Dendritic cell treated with granulocyte-macrophage colony-stimulating factor and Interleukin-4, amounts not matched to agents 40 ng/mL and 50 ng/mL, for 4 days (primary cell): ENCODE results near the gene BCAS3.

Experiments
- H3K27ac Mint-ChIP-seq: one replicate; pipeline ENCODE4 v1.8.0; 2022; ENCODE audit warnings: mild to moderate bottlenecking, mixed read lengths
- H3K27me3 Mint-ChIP-seq: one replicate; pipeline ENCODE4 v1.8.0; 2022; ENCODE audit warnings: mild to moderate bottlenecking, mixed read lengths
- H3K36me3 Mint-ChIP-seq: one replicate; pipeline ENCODE4 v1.8.0; 2022; ENCODE audit warnings: low read depth, mixed read lengths
- H3K4me1 Mint-ChIP-seq: one replicate; pipeline ENCODE4 v1.8.0; 2022; ENCODE audit warnings: low read depth, mixed read lengths
- H3K4me3 Mint-ChIP-seq: one replicate; pipeline ENCODE4 v1.8.0; 2022; ENCODE audit warnings: mild to moderate bottlenecking, moderate library complexity, mixed read lengths
- H3K9me3 Mint-ChIP-seq: one replicate; pipeline ENCODE4 v1.8.0; 2022; ENCODE audit warnings: mixed read lengths
- intact Hi-C: fragments of 100-400 bp; cut with micrococcal nuclease; formaldehyde crosslinking; loops from one replicate; pipeline ENCODE4 v1.15.0; 2022

BCAS3 gene

GRCh38 chr17:60685437-60685836 lies 7.8 kb downstream of the BCAS3 start:
- Mint-ChIP-seq H3K4me3 (no peak overlapping the region), H3K36me3 (peaks cover 78% of the 10 kb centered on the region), H3K27ac (no peak overlapping the region), H3K27me3 (no peaks in the 10 kb centered on the region), H3K9me3 (no peaks in the 10 kb centered on the region), H3K4me1 (no peaks in the 10 kb centered on the region)
- intact Hi-C loops = no loop called here

DNA sequence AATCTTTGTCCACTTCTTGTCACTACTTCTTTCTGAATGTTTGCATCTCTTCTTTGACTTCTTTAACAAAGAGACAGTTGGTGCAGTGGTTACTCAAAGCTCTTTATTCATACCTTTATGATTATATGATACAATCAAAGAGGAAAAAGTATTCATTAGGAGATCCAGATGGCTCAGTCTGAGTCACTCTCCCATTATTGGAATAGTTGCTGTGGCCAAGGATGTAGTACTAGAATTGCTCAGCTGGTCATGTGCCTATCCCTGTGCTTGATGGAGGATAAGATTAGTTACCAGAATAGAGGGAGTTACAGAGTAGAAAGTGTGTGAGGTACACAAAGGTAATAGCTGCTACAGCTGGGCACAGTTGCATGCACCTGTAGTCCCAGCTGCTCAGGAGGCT lies 18.3 kb downstream of the BCAS3 start:
- intact Hi-C loops = no loop called here
- Mint-ChIP-seq H3K9me3 (no peaks in the 10 kb centered on the region), H3K27me3 (no peaks in the 10 kb centered on the region), H3K27ac (no peak overlapping the region), H3K4me3 (no peak overlapping the region), H3K36me3 (peaks cover 74% of the 10 kb centered on the region), H3K4me1 (peaks cover 10% of the 10 kb centered on the region)

GRCh38 chr17:60699090-60699489 lies 21.4 kb downstream of the BCAS3 start:
- Mint-ChIP-seq H3K36me3 (peaks cover 53% of the 10 kb centered on the region), H3K9me3 (no peaks in the 10 kb centered on the region), H3K4me3 (no peak overlapping the region), H3K27ac (no peak overlapping the region), H3K4me1 (peaks cover 10% of the 10 kb centered on the region), H3K27me3 (no peaks in the 10 kb centered on the region)
- intact Hi-C loops = no loop called here

DNA sequence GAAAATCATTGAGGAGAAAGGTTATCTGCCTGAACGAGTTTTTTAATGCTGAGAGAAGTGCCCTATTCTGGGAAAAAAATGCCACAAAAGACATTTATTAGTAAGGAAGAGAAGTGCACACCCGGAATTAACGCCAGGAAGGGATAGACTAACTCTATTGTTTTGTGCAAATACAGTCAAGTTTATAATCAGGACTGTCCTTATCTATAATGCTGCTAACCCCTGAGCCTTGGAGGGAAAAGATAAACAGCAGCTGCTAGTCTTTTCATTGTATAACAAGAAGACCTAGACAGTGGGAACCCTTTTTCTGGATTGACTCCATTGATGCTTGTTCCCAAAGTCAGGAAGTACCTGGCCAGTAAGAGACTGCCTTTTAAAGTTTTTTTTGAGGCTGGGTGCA lies 26.5 kb downstream of the BCAS3 start:
- no peaks in the 10 kb centered on the region for H3K9me3 Mint-ChIP-seq
- intact Hi-C loops = no loop called here
- no peaks in the 10 kb centered on the region for H3K4me1 Mint-ChIP-seq
- H3K27me3 Mint-ChIP-seq = no peaks in the 10 kb centered on the region
- no peak overlapping the region for H3K4me3 Mint-ChIP-seq
- peaks cover 29% of the 10 kb centered on the region for H3K36me3 Mint-ChIP-seq
- no peak overlapping the region for H3K27ac Mint-ChIP-seq

- Mint-ChIP-seq H3K36me3 (peaks cover 42% of the 10 kb centered on the region), H3K27ac (no peak overlapping the region), H3K9me3 (no peaks in the 10 kb centered on the region)
Measured at GRCh38 chr17:60712675-60713074, 35.0 kb downstream of the BCAS3 start.

GRCh38 chr17:60713608-60714007 lies 36.0 kb downstream of the BCAS3 start:
- Mint-ChIP-seq H3K9me3 (no peaks in the 10 kb centered on the region), H3K36me3 (peaks cover 33% of the 10 kb centered on the region), H3K4me3 (no peak overlapping the region), H3K4me1 (no peaks in the 10 kb centered on the region), H3K27me3 (no peaks in the 10 kb centered on the region), H3K27ac (no peak overlapping the region)
- intact Hi-C loops = no loop called here

More at GRCh38 chr17:60712675-60713074, 35.0 kb downstream of the BCAS3 start:
- intact Hi-C loops = no loop called here
- Mint-ChIP-seq H3K4me1 (no peaks in the 10 kb centered on the region), H3K4me3 (no peak overlapping the region), H3K27me3 (no peaks in the 10 kb centered on the region)

GRCh38 chr17:60716766-60717165 lies 39.1 kb downstream of the BCAS3 start:
- Mint-ChIP-seq H3K9me3 (no peaks in the 10 kb centered on the region), H3K27me3 (peaks cover 2% of the 10 kb centered on the region), H3K4me3 (no peak overlapping the region), H3K27ac (no peak overlapping the region), H3K36me3 (peaks cover 6% of the 10 kb centered on the region), H3K4me1 (no peaks in the 10 kb centered on the region)
- intact Hi-C loops = no loop called here

DNA sequence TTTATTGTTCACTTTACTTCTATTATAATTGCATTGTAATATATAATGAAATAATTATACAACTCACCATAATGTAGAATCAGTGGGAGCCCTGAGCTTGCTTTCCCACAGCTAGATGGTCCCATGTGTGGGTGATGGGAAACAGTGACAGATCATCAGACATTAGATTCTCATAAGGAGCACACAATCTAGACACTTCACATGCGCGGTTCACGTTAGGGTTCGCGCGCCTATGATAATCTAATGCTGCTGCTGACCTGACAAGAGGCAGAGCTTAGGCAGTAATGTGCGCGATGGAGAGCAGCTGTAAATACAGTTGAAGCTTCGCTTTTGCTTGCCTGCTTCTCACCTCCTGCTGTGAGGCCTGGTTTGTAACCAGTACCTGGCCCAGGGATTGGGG lies 40.2 kb downstream of the BCAS3 start:
- Mint-ChIP-seq H3K4me1 (no peaks in the 10 kb centered on the region), H3K27ac (no peak overlapping the region)
- intact Hi-C loops = no loop called here

DNA sequence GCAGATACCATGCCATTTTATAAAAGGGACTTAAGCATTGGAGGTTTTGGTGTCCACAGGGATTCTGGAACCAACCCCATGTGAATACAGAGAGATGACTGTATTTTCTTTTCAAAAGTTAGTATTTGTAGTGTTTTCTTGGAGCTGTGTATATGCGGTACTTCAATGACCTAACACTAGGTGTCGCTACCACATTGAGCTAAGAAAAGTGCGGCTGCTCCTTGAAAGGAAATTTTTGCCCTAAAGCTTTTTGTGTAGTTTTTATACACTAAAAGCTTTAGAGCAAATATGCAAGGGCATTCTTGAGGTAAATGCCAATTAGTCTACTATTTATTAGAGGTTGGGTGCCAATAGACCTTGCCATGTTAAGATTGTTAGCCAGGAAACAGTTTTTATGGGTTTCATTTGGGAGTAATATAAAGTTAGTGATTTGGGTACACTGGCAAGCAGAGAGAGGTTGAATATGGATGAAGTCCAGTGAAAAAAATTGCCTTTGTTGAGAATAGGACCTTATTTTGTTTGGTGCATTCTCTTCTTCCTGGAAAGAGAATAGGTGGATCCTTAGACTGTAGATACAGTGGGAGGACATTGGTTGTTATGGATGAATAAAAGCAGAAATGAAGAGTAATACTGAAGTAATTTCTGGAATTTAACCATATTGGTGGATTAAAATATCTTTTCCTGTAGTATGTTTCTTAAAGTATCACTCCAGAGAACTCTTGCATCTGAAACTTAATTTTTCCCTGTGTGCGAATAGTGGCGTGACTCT lies 43.3 kb downstream of the BCAS3 start:
- no peak overlapping the region for H3K4me3 Mint-ChIP-seq
- H3K27me3 Mint-ChIP-seq = peaks cover 2% of the 10 kb centered on the region
- peaks cover 3% of the 10 kb centered on the region for H3K36me3 Mint-ChIP-seq
- intact Hi-C loops = loop anchor here (5.0 to 10.0 kb wide), 2 partner anchors 284 to 671 kb away; no protein-coding TSS in a partner anchor
- no peak overlapping the region for H3K27ac Mint-ChIP-seq
- no peaks in the 10 kb centered on the region for H3K4me1 Mint-ChIP-seq
- no peaks in the 10 kb centered on the region for H3K9me3 Mint-ChIP-seq

More for the DNA sequence above, 40.2 kb downstream of the BCAS3 start:
- H3K9me3 Mint-ChIP-seq = no peaks in the 10 kb centered on the region
- peaks cover 2% of the 10 kb centered on the region for H3K27me3 Mint-ChIP-seq
- H3K36me3 Mint-ChIP-seq = peaks cover 6% of the 10 kb centered on the region
- no peak overlapping the region for H3K4me3 Mint-ChIP-seq

DNA sequence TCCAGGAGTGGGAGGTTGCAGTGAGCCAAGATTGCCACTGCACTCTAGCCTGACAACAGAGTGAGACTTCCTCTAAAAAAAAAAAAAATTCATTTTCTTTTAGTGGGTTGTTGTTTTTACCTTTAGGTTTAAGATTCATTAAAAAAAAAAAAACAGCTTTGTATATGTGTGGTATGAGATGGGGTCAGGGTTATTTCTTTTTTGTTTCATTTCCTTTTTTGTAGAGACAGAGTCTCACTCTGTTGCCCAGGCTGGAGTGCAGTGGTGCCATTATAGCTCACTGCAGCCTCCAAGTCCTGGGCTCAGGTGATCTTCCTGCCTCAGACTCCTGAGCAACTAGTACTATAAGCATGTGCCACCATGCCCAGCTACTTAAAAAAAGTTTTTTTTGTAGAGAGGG lies 47.0 kb downstream of the BCAS3 start:
- intact Hi-C loops = loop anchor here (5.0 to 10.0 kb wide), 2 partner anchors 280 to 668 kb away; no protein-coding TSS in a partner anchor
- Mint-ChIP-seq H3K4me3 (no peak overlapping the region), H3K9me3 (no peaks in the 10 kb centered on the region), H3K4me1 (peaks cover 1% of the 10 kb centered on the region), H3K36me3 (peaks cover 11% of the 10 kb centered on the region), H3K27me3 (peaks cover 2% of the 10 kb centered on the region), H3K27ac (no peak overlapping the region)

DNA sequence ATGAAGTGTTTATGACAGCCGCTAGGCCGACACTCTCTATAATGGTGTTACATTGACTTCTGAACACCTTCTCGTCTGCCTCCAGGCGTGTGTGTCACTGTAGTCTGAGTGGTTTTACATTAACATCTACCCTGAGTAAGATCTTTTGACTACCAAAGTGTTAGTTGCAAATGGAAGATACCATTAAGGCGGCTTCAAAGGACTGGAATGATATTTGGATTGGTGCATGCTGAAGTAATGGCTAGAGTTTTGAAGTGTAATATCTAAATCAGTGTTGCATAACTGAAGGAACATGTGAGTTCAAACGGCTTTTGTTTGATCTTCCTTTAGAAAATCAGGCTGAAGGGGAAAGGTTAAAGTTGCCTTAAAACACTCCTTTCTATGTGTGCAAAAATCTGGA lies 52.2 kb downstream of the BCAS3 start:
- no peak overlapping the region for H3K4me3 Mint-ChIP-seq
- peaks cover 10% of the 10 kb centered on the region for H3K4me1 Mint-ChIP-seq
- H3K27me3 Mint-ChIP-seq = no peaks in the 10 kb centered on the region
- H3K9me3 Mint-ChIP-seq = no peaks in the 10 kb centered on the region
- peaks cover 11% of the 10 kb centered on the region for H3K36me3 Mint-ChIP-seq
- no peak overlapping the region for H3K27ac Mint-ChIP-seq
- intact Hi-C loops = loop anchor here (10.0 kb wide), 1 partner anchor 275 kb away; no protein-coding TSS in a partner anchor

- H3K27ac Mint-ChIP-seq = no peak overlapping the region
- no peak overlapping the region for H3K4me3 Mint-ChIP-seq
- no peaks in the 10 kb centered on the region for H3K9me3 Mint-ChIP-seq
- peaks cover 10% of the 10 kb centered on the region for H3K4me1 Mint-ChIP-seq
- no peaks in the 10 kb centered on the region for H3K27me3 Mint-ChIP-seq
- H3K36me3 Mint-ChIP-seq = peaks cover 11% of the 10 kb centered on the region
- intact Hi-C loops = no loop called here
Measured at GRCh38 chr17:60730273-60730672, 52.6 kb downstream of the BCAS3 start.

DNA sequence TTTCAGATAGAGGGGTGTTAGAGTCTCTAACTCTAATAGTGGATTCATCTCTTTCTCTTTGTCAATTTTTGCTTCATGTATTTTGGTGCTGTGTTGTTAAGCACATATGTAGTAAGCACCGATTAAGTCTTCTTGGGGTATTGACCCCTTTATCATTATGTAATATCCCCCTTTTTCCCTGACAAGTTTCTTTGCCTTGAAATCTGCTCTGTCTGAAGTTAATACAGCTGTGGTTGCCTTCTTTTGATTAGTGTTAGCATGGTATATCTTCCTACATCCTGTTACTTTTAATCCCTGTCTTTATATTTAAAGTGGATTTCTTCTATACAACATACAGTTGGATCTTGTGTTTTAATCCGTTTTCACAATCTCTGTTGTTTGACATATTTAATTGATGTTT lies 60.6 kb downstream of the BCAS3 start:
- Mint-ChIP-seq H3K36me3 (no peaks in the 10 kb centered on the region), H3K4me3 (no peak overlapping the region), H3K4me1 (no peaks in the 10 kb centered on the region), H3K27me3 (no peaks in the 10 kb centered on the region), H3K27ac (no peak overlapping the region), H3K9me3 (no peaks in the 10 kb centered on the region)
- intact Hi-C loops = no loop called here

DNA sequence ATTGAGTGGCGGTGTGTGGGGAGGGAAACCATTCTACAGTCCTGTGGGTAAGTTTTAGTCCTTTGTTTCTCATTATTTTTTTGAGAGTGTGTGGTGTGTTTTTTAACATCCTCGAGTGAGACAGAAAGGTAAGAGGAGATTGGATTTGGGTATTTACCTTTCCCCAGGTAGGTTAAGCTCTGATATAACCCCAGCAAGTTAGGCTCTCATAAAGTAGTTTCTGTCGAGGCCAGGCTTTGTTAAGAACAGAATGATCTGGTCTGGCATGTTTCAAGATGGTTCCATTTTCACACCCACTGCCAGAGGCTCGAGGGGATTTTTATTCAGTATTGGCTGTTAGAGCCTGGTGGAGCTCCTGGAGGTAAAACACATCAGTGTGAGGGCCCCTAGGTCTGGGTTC lies 62.9 kb downstream of the BCAS3 start:
- intact Hi-C loops = no loop called here
- Mint-ChIP-seq H3K27me3 (no peaks in the 10 kb centered on the region), H3K27ac (no peak overlapping the region), H3K36me3 (no peaks in the 10 kb centered on the region), H3K9me3 (no peaks in the 10 kb centered on the region), H3K4me3 (no peak overlapping the region), H3K4me1 (no peaks in the 10 kb centered on the region)

- Mint-ChIP-seq H3K27ac (no peak overlapping the region), H3K4me1 (no peaks in the 10 kb centered on the region), H3K27me3 (no peaks in the 10 kb centered on the region), H3K36me3 (no peaks in the 10 kb centered on the region), H3K4me3 (no peak overlapping the region), H3K9me3 (no peaks in the 10 kb centered on the region)
- intact Hi-C loops = no loop called here
Measured at GRCh38 chr17:60741031-60741430, 63.4 kb downstream of the BCAS3 start.
